Endodermal cell (in vitro differentiated cells): ENCODE data around the gene DNAH2. TPM values are rescaled to one million over a fixed set of nuclear protein-coding genes. Genes with fewer than 3 reads are reported as not detected.

Experiments
- DNase-seq: peaks from one replicate; pipeline ENCODE4 v3.0.0-alpha.2; 2017
- H3K27ac ChIP-seq: 2 replicates; pipeline ENCODE4 v1.5.1; 2013; ENCODE audit warnings: mild to moderate bottlenecking, low read depth, low read length, moderate library complexity
- H3K27me3 ChIP-seq: 2 replicates; pipeline ENCODE4 v1.6.1; 2013; ENCODE audit warnings: mild to moderate bottlenecking, low read length, moderate library complexity; ENCODE audit not compliant: insufficient read depth, control insufficient read depth, poor library complexity, severe bottlenecking
- H3K36me3 ChIP-seq: 2 replicates; pipeline ENCODE4 v1.7.0; 2013; ENCODE audit warnings: mild to moderate bottlenecking, low read length, moderate library complexity; ENCODE audit not compliant: control insufficient read depth, insufficient read depth
- H3K4me1 ChIP-seq: one replicate; pipeline ENCODE4 v1.7.0; 2013; ENCODE audit warnings: low read length; ENCODE audit not compliant: control insufficient read depth, insufficient read depth
- H3K4me3 ChIP-seq: 2 replicates; pipeline ENCODE4 v1.5.1; 2013; ENCODE audit warnings: mild to moderate bottlenecking, low read length, moderate library complexity
- H3K9ac ChIP-seq: 2 replicates; pipeline ENCODE4 v1.6.1; 2013; ENCODE audit warnings: mild to moderate bottlenecking, low read length, moderate library complexity; ENCODE audit not compliant: poor library complexity, severe bottlenecking; ENCODE audit errors: extremely low read depth
- H3K9me3 ChIP-seq: 2 replicates; pipeline ENCODE4 v1.6.1; 2013; ENCODE audit warnings: mild to moderate bottlenecking, low read length, moderate library complexity; ENCODE audit not compliant: control insufficient read depth
- H3K27ac Mint-ChIP-seq: 2 replicates; pipeline ENCODE4 v1.8.0; 2020; ENCODE audit warnings: mixed read lengths
- H3K27me3 Mint-ChIP-seq: 2 replicates; pipeline ENCODE4 v1.8.0; 2021; ENCODE audit warnings: mild to moderate bottlenecking, mixed read lengths; ENCODE audit not compliant: insufficient read depth
- H3K36me3 Mint-ChIP-seq: 2 replicates; pipeline ENCODE4 v1.8.0; 2020; ENCODE audit warnings: low read depth, mixed read lengths
- H3K4me1 Mint-ChIP-seq: 2 replicates; pipeline ENCODE4 v1.8.0; 2020; ENCODE audit warnings: mixed read lengths
- H3K4me3 Mint-ChIP-seq: 2 replicates; pipeline ENCODE4 v1.8.0; 2020; ENCODE audit warnings: mild to moderate bottlenecking, moderate library complexity, mixed read lengths
- H3K9me3 Mint-ChIP-seq: 2 replicates; pipeline ENCODE4 v1.8.0; 2020; ENCODE audit warnings: mild to moderate bottlenecking, mixed read lengths
- CTCF ChIP-seq: fragments of 200-600 bp; sonication (generic); conservative IDR thresholded peaks from 2 replicates; pipeline ENCODE4 v1.5.0; 2021; ENCODE audit warnings: antibody characterized with exemption, mild to moderate bottlenecking
- WGBS, 2 experiments: methylation state at CpG; one replicate each; pipeline versions ENCODE4 v1.1.5 to v1.1.7; 2013; ENCODE audit warnings: missing lambda C conversion rate in 2 of 2, mixed read lengths in 1 of 2; ENCODE audit not compliant: insufficient coverage in 1 of 2, insufficient read length in 1 of 2; 5-methylcytosine and 5-hydroxymethylcytosine counted together
- total RNA-seq, 2 donors: library from RNA; stranded (reverse); fragmentation: NEBNext Ultra II Directional in 1 of 2; extraction: Animal tissue kit (Norgen Biotek cat#: 25700) in 1 of 2; gene quantifications; 2 replicates in 1 of 2; 3 replicates in 1 of 2; pipeline ENCODE4 v1.2.1, GENCODE V29; 2021

Gene DNAH2
- total RNA-seq, 2 donors from 2014 or later: 0.42 to 0.69 TPM

DNA sequence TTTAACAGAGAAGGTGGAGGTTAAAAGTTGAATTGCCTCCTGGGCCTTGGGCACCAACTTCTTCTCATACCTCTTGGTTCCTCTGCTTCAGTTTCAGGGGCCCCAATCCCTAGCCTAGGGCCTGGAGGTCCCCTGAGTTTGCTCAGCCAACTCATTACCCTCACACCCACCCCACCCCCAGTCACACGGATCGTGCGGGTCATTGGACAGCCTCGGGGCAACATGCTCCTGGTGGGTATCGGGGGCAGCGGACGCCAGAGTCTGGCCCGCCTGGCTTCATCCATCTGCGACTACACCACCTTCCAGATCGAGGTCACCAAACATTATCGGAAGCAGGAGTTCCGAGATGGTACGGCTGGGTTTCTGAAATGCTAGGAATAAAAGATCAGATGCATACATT lies 80.4 kb downstream of the DNAH2 start:
- Histone ChIP-seq H3K9me3 (no peaks in the 10 kb centered on the region), H3K27ac (no peak overlapping the region), H3K9ac (no peak overlapping the region), H3K27me3 (no peaks in the 10 kb centered on the region), H3K4me3 (no peak overlapping the region), H3K4me1 (no peaks in the 10 kb centered on the region), H3K36me3 (no peaks in the 10 kb centered on the region)
- peaks cover 5% of the 10 kb centered on the region for H3K4me1 Mint-ChIP-seq
- peaks cover 11% of the 10 kb centered on the region for H3K27me3 Mint-ChIP-seq
- TF ChIP-seq CTCF: no peak
- H3K27ac Mint-ChIP-seq: no peak overlapping the region
- WGBS, 2 experiments: 93 to 96% methylated on average over 13 of the region's 13 CpGs
- no peaks in the 10 kb centered on the region for H3K9me3 Mint-ChIP-seq
- H3K4me3 Mint-ChIP-seq: no peak overlapping the region
- H3K36me3 Mint-ChIP-seq: no peaks in the 10 kb centered on the region
- peak; percentile 38 for DNase-seq

DNA sequence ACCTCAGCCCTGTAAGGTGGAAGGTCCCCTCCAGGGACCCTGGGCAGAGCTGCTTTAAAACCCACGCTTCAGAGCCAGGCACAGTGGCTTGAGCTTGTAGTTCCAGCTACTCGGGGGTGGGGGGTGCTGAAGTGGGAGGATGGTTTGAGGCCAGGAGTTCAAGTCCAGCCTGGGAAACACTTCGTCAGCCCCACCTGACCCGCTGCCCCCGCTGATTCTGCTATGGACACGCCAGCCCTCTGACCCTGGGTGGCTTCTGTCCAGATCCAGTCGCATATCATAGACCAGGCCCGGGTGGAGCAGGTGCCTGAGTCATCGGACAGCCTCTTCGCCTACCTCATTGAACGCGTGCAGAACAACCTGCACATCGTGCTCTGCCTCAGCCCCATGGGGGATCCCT lies 81.3 kb downstream of the DNAH2 start:
- Histone ChIP-seq H3K4me3 (no peak overlapping the region), H3K9ac (no peak overlapping the region), H3K4me1 (no peaks in the 10 kb centered on the region), H3K36me3 (no peaks in the 10 kb centered on the region), H3K9me3 (no peaks in the 10 kb centered on the region), H3K27me3 (no peaks in the 10 kb centered on the region), H3K27ac (no peak overlapping the region)
- Mint-ChIP-seq H3K27ac (no peak overlapping the region), H3K4me3 (no peak overlapping the region), H3K9me3 (no peaks in the 10 kb centered on the region), H3K27me3 (peaks cover 11% of the 10 kb centered on the region), H3K4me1 (peaks cover 6% of the 10 kb centered on the region), H3K36me3 (no peaks in the 10 kb centered on the region)
- TF ChIP-seq CTCF: no peak
- 82 to 85% methylated on average over 13 of the region's 13 CpGs for WGBS, 2 experiments
- DNase-seq: no peak

DNA sequence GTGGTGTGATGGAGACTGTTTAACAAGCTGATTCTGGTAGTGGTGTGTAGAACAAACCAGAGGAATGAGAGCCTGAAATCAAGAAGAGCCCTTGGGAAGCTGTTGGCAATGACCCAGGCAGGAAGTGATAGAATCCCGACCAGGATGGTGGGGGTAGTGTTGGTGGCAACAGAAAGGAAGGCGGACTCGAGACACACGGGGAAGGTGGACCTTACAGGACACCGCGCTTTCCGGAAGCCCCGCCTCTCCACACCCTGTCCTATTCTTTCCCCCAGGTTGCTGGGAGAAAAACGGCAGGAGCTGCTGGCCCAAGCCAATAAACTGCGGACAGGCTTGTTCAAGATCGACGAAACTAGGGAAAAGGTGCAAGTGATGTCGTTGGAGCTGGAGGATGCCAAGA lies 86.4 kb downstream of the DNAH2 start:
- no peak for TF ChIP-seq CTCF
- H3K27me3 ChIP-seq: no peaks in the 10 kb centered on the region
- Mint-ChIP-seq H3K36me3 (no peaks in the 10 kb centered on the region), H3K4me3 (no peak overlapping the region), H3K27me3 (peaks cover 12% of the 10 kb centered on the region), H3K4me1 (peaks cover 6% of the 10 kb centered on the region), H3K27ac (no peak overlapping the region), H3K9me3 (no peaks in the 10 kb centered on the region)
- H3K36me3 ChIP-seq: no peaks in the 10 kb centered on the region
- 84 to 92% methylated on average over 2 to 13 of the region's 13 CpGs for WGBS, 2 experiments
- no peaks in the 10 kb centered on the region for H3K9me3 ChIP-seq
- no peaks in the 10 kb centered on the region for H3K4me1 ChIP-seq
- no peak overlapping the region for H3K27ac ChIP-seq
- peak; percentile 67 for DNase-seq
- no peak overlapping the region for H3K4me3 ChIP-seq
- H3K9ac ChIP-seq: no peak overlapping the region
